NCI-H1105 (cell line): ENCODE measurements around the gene PPP1R13B.
"Not testable (repeated sequence)": the region's sequence is repeated elsewhere in the genome, so short reads cannot be mapped to it uniquely, and the experiment has no call there.

Experiments
- DNase-seq: peaks from one replicate; lab custom pipeline; 2025; lab: John Stamatoyannopoulos, UW

PPP1R13B gene, protein sequence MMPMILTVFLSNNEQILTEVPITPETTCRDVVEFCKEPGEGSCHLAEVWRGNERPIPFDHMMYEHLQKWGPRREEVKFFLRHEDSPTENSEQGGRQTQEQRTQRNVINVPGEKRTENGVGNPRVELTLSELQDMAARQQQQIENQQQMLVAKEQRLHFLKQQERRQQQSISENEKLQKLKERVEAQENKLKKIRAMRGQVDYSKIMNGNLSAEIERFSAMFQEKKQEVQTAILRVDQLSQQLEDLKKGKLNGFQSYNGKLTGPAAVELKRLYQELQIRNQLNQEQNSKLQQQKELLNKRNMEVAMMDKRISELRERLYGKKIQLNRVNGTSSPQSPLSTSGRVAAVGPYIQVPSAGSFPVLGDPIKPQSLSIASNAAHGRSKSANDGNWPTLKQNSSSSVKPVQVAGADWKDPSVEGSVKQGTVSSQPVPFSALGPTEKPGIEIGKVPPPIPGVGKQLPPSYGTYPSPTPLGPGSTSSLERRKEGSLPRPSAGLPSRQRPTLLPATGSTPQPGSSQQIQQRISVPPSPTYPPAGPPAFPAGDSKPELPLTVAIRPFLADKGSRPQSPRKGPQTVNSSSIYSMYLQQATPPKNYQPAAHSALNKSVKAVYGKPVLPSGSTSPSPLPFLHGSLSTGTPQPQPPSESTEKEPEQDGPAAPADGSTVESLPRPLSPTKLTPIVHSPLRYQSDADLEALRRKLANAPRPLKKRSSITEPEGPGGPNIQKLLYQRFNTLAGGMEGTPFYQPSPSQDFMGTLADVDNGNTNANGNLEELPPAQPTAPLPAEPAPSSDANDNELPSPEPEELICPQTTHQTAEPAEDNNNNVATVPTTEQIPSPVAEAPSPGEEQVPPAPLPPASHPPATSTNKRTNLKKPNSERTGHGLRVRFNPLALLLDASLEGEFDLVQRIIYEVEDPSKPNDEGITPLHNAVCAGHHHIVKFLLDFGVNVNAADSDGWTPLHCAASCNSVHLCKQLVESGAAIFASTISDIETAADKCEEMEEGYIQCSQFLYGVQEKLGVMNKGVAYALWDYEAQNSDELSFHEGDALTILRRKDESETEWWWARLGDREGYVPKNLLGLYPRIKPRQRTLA

GRCh38 chr14:103847451-103848174 lies at the start of gene PPP1R13B:
Gene PPP1R13B, minus strand, starts transcription at chr14:103847575. Its CDS starts 268 bp downstream, at chr14:103847307.
- DNase-seq: peak; percentile 93

DNA sequence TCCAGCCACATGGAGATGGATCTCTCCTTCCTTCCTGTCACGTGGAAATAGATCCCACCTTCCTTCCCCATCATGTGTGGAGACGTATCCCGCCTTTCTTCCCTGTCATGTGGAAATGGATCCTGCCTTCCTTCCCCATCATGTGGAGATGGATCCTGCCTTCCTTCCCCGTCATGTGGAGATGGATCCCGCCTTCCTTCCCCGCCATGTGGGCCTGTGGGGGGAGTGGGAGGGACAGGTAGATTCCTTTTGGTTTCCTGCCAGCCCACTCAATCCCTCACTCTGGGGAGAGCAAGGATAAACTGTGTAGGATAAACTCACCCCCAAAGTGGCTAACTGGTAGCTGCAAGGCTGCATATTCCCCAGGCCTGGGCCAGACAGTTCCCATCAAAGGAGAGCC lies 49.2 kb upstream of the PPP1R13B start:
- no peak for DNase-seq

DNA sequence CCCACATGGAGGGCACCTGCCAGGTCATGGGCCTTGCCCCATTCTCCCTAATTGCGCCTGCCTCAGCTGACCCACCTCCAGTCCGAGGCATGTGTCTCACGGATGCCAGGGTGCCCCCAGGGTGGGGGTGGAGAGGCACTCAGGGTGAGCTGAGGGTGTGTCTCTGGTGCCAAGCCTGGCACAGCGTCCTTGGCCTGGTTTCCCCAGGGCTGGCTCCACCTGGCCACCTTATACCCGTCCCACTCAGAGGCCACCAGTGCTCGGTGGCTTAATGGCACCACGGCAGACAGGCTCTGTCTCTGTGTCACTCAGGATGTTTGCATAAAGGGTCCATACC lies 47.3 kb upstream of the PPP1R13B start:
- no peak for DNase-seq

DNA sequence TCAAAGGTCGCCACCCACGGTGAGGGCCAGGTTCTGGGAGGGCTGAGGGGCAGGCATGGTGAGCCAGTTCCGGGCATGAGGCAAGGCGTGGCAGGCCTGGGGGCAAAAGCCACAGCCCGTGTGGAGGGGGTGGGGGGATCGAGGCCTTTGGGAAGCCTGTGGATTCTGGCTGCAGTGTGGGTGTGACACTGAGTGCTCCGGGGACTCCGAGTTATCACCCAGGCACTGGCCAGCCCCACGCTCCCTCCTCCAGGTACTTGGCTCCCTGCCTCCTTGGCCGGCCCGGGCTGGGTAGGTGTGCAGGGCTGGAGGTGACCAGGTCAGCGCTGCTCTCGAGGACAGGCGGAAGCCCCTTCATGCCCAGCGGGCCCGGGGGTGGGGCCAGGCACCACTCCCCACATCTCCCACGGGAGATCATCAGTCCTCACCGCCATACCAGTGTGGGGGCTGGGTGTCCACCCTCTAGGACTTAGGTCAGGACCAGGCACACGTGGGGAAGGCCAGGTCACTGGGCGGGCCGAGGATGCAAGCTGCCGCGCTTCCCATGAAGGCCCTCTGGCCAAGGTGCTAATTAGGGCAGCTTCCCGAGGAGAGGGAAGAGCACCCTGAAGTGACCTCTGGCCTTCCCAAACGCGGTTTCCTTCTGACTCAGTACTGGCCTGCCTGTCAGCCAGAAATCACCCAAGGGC lies 46.8 kb upstream of the PPP1R13B start:
- no peak for DNase-seq

- DNase-seq: no peak
These were observed 44.9 kb upstream of the PPP1R13B start for GRCh38 chr14:103892247-103892646.

DNA sequence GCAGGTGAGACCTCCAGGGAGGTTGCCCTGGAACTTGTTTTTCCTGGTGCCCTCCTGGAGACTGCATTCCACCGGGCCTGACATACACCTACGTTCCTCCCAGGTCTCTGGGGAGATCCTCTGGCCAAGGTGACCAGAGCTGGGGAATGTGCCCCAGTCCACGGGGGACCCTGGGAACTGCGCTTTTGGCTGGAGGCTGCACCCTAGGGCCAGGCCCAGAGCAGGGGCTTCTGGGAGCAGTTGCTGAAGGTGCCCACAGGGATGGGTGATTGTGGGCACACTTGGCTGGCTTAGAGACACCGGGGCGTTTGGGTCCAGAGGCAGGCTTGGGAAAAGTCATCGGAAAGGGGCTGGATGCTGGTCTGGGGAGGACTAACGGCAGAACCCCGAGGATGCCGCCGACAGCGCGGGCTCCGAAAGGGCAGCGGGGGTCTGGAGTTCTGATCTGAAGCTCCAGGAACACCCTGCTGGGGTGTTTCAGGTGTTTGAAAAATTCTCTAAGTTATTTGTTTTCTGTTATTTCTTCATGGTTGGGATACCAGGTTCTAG lies 44.4 kb upstream of the PPP1R13B start:
- no peak for DNase-seq

DNA sequence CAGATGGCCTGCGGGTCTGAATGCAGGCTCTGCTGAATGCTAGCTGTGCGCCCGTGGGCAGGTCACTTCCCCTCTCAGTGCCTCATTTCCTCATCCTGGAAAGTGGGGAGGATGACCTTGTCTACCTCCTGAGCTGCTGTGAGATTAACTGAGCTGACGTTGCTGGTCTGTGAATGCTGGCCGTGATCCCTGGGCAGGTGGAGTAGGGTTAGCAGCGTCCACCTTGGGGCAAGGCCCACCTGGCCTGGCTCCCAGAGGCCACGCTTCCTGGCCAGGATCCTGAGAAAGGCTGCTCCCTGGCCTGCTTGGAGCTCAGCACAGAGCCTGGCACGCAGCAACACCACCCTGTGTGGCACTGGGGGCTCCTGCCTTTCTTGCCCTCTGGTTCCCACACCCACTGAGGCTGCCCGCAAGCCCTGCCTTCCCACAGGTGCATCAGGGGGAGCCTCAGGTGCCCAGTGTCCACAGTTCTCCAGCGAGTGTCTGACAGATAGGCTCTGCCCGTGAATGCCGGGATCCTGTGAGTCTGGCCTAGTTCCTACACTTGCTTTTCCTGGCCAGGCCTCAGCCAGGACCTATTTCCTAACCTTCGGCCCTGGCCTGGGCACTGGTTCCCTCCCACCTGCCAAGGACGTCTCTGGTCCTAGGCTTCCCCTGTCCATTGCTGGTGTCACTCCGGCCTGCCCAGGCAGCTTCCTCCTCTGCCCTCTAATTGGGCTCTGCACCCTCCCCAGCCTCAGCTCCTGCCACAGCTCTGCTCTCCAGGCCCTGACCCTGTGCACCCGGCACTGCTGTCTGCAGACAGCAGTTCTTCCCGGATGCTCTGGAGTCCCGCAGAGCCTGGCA lies 43.7 kb upstream of the PPP1R13B start:
- DNase-seq: no peak

DNA sequence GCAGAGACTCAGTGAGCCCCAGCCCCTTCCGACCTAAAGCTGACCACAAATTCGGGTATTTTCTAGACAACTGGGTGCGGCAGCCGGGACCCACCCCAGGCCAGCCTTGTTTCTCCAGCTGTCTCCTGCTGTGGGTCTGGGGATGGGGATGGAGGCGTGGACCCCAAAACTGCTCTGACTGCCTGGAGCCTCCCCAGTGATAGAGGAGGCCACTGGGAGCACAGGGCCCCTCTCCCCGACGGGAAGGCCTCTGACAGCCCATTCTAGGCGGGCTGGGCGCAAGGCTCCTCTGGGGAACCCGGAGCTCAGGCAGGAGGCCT lies 42.6 kb upstream of the PPP1R13B start:
- no peak for DNase-seq

- no peak for DNase-seq
These were observed 42.1 kb upstream of the PPP1R13B start for GRCh38 chr14:103889313-103890051.

- not testable (repeated sequence) for DNase-seq
These were observed 41.6 kb upstream of the PPP1R13B start for GRCh38 chr14:103889002-103889312.

- DNase-seq: no peak
These were observed 40.3 kb upstream of the PPP1R13B start for GRCh38 chr14:103887557-103888115.

GRCh38 chr14:103887170-103887501 lies 39.8 kb upstream of the PPP1R13B start:
- no peak for DNase-seq

- DNase-seq: no peak
These were observed 39.2 kb upstream of the PPP1R13B start for GRCh38 chr14:103886304-103887169.

DNA sequence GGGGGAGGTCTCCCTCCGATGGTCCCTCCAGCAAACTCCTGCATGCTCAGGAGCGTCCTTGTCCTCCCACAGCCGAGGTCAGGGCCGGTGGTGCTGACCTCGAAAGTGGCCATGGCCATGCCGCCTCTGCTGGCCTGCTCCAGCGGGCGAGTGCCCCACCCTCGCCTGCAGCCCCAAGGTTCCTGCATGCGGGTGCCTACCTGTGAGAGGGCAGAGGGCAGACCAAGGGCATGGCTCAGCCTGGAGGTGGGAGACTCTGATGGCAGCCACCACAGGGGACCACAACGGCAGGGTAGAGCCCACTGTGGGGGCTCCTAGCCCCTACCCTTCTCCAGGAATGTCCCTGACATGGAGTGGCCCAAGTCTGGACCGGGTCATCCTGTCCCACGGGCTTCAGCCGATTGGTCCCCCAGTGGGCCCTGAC lies 38.1 kb upstream of the PPP1R13B start:
- DNase-seq: no peak

DNA sequence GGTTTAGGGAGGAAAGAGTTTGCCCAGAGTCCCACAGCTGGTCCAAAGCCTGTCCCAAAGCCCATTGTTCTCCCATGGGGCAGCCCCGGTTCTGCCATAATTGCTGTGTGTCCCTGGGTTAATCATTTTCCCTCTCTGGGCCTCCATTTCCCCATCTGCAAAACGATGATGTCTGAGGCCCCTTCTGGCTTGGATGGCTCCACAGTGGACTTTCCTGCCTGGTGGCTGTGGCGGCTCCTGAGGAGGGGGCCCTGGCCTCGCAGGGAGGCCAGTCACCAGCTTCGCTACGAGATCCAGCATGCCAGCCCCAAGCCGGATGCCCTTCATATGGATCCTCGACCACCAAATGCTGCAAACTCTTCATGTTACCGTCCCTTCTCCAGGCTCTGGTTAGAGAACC lies 37.5 kb upstream of the PPP1R13B start:
- DNase-seq: no peak

- no peak for DNase-seq
These were observed 35.8 kb upstream of the PPP1R13B start for GRCh38 chr14:103883263-103883523.

DNA sequence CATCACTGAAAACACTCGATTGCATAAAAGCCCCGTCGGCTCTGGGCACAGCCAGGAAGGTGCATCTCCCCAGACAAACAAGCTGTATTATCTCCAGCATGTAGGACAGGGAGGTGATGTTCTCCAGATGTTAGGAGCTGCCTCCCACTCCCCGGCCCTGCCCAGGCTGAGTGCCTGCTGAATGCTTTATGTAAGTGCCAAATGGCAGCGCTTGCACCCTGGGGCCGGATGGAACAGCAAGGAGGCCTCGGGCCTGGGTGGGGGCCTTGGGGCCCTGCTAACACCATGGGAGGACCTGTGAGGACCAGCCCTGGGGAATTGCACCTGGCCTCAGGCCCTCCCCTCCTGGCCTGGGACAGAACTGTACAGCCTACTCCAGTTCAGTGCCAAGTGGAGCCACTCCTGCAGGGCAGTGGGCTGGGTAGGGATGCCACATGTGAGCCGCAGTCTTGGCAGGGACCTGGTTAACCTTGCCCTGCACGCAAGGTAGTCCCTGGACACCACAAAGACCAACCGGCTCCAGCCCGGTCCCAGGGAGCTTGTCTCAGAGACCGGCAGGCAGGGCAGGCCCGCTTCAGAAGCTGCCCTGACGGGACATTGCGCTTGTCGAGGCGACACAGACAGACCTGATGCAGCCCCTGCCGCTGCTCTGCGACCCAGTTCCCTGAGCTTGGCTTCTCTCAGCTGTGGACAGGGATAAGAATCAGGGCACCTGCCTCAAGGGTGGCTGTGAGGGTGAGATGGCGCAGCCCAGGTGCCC lies 35.3 kb upstream of the PPP1R13B start:
- DNase-seq: no peak
